RWPE2 (cell line): ENCODE results near the gene MCHR2.

Source experiments
- ATAC-seq: fragments of 200-7000 bp; cut with Tn5 transposase; 3 replicates; pipeline ENCODE4 v1.9.1; 2021; ENCODE audit warnings: low read depth
- DNase-seq: peaks from one replicate; pipeline ENCODE4 v3.0.0-alpha.2; 2020; ENCODE audit warnings: low spot score
- H3K27ac ChIP-seq: fragments of 450-650 bp; 2 replicates; pipeline ENCODE4 v1.5.1; 2017; ENCODE audit warnings: mild to moderate bottlenecking; ENCODE audit not compliant: poor library complexity, severe bottlenecking
- H3K27me3 ChIP-seq: fragments of 250-450 bp; sonication (Bioruptor Pico); 2 replicates; pipeline ENCODE4 v1.5.1; 2021; ENCODE audit warnings: mild to moderate bottlenecking, moderate library complexity; ENCODE audit not compliant: insufficient read depth, poor library complexity, severe bottlenecking
- H3K36me3 ChIP-seq: fragments of 250-450 bp; sonication (Bioruptor Pico); 2 replicates; pipeline ENCODE4 v1.5.1; 2020; ENCODE audit warnings: low read depth, mild to moderate bottlenecking, moderate library complexity
- H3K4me1 ChIP-seq: fragments of 250-450 bp; sonication (Bioruptor Pico); 2 replicates; pipeline ENCODE4 v1.5.1; 2021; ENCODE audit warnings: mild to moderate bottlenecking, moderate library complexity; ENCODE audit not compliant: insufficient read depth, poor library complexity, severe bottlenecking
- H3K4me3 ChIP-seq: fragments of 250-450 bp; sonication (Bioruptor Pico); 2 replicates; pipeline ENCODE4 v1.5.1; 2021; ENCODE audit warnings: mild to moderate bottlenecking, moderate library complexity; ENCODE audit not compliant: severe bottlenecking
- H3K9me3 ChIP-seq: fragments of 250-450 bp; sonication (Bioruptor Pico); 2 replicates; pipeline ENCODE4 v1.5.1; 2021; ENCODE audit warnings: mild to moderate bottlenecking, moderate library complexity; ENCODE audit not compliant: severe bottlenecking
- TF ChIP-seq, protein P1 (sequence below): fragments of 450-650 bp; IDR thresholded peaks from one replicate; pipeline ENCODE4 v1.5.1; 2017; ENCODE audit warnings: mild to moderate bottlenecking, moderate library complexity; ENCODE audit not compliant: poor library complexity, severe bottlenecking

Gene MCHR2

DNA sequence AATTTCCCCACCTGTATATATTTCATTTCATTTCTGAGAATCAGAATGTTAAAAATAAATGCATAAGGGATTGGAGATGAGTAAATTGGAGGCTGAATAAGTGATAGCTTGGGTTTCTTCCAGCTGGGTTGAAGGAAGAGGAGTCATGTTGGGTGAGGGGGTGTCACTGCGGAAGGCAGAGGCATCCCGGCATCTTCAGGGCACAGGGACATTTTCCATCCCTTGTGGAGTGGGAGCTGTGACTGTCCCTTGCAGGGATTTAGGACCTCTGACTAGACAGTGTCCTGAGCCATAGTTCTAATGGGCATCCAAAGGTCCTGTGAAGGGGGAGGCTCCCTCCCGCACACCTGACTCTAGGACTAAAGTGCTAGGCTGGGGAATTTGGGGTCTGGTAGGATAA lies 2.1 kb downstream of the MCHR2 start:
- Histone ChIP-seq H3K27ac (no peak overlapping the region), H3K4me3 (no peak overlapping the region), H3K27me3 (peaks cover 31% of the 10 kb centered on the region), H3K9me3 (no peaks in the 10 kb centered on the region), H3K36me3 (no peaks in the 10 kb centered on the region), H3K4me1 (no peaks in the 10 kb centered on the region)
- DNase-seq (no peak), ATAC-seq (no peak)
- TF ChIP-seq, protein P1, sequence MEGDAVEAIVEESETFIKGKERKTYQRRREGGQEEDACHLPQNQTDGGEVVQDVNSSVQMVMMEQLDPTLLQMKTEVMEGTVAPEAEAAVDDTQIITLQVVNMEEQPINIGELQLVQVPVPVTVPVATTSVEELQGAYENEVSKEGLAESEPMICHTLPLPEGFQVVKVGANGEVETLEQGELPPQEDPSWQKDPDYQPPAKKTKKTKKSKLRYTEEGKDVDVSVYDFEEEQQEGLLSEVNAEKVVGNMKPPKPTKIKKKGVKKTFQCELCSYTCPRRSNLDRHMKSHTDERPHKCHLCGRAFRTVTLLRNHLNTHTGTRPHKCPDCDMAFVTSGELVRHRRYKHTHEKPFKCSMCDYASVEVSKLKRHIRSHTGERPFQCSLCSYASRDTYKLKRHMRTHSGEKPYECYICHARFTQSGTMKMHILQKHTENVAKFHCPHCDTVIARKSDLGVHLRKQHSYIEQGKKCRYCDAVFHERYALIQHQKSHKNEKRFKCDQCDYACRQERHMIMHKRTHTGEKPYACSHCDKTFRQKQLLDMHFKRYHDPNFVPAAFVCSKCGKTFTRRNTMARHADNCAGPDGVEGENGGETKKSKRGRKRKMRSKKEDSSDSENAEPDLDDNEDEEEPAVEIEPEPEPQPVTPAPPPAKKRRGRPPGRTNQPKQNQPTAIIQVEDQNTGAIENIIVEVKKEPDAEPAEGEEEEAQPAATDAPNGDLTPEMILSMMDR = no peak

DNA sequence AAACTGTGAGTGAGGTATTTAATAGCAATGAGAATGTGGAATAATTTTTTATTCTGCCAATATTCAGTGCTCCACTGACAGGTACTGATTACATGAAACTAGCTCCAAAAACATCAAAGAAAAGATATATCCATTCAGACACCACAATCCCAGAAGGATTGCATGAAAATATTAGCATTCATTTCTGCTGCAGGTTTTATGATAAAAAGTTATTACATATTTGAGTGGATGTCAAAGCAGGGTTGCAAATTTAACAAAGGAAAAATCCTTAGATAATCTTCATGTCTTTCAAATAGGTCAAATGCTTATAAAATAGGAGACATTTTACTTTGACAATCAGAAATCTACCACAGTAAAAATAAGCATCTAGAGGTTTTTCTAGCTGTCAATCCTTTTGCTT lies 13.3 kb downstream of the MCHR2 start:
- no peaks in the 10 kb centered on the region for H3K27me3 ChIP-seq
- ATAC-seq (no peak), DNase-seq (no peak)
- no peaks in the 10 kb centered on the region for H3K9me3 ChIP-seq
- no peak overlapping the region for H3K4me3 ChIP-seq
- no peaks in the 10 kb centered on the region for H3K4me1 ChIP-seq
- no peak overlapping the region for H3K27ac ChIP-seq
- TF ChIP-seq, protein P1 = no peak
- no peaks in the 10 kb centered on the region for H3K36me3 ChIP-seq

DNA sequence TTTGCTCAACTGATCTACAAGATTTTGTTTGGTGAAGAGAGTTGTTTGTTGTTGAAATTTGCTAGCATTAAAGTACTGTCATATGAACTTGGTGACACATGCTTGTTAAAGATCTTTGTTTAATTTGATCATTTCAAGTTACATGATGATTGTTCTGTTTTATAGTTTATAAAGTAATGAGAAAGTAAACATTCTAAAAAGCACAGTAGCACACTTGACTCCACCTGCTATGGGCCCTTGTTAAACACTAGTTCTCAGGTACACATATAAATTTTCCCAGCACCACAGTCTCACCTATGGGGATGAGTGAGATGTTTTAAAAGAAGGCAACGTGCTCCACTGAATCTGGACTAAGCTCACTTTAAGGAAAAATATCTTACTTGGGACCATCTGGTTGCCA lies 14.1 kb downstream of the MCHR2 start:
- ATAC-seq = no peak
- no peaks in the 10 kb centered on the region for H3K9me3 ChIP-seq
- no peak for DNase-seq
- H3K4me1 ChIP-seq = no peaks in the 10 kb centered on the region
- no peak overlapping the region for H3K4me3 ChIP-seq
- TF ChIP-seq, protein P1 = no peak
- H3K27me3 ChIP-seq = no peaks in the 10 kb centered on the region
- no peaks in the 10 kb centered on the region for H3K36me3 ChIP-seq
- no peak overlapping the region for H3K27ac ChIP-seq

DNA sequence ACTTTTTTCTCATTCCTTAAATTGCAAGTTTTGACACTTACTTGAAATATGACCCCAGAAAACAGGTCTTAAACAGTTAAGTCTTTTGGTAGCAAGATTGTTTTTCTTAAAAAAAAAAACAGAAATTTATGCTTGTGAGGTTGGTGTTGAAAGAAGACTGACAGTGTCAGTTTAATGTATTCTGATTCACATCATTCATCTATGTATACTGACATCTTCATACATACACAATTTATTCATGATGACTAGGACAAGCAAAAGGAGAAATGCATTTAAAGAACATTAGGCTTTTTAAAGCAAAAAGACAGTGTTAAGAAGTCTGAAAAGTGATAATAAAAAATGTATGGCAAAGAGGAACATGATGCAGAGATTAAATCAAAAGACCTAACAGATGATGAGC lies 27.0 kb downstream of the MCHR2 start:
- H3K27ac ChIP-seq = no peak overlapping the region
- no peaks in the 10 kb centered on the region for H3K9me3 ChIP-seq
- no peaks in the 10 kb centered on the region for H3K4me1 ChIP-seq
- DNase-seq (no peak), ATAC-seq (no peak)
- no peak overlapping the region for H3K4me3 ChIP-seq
- H3K27me3 ChIP-seq = no peaks in the 10 kb centered on the region
- H3K36me3 ChIP-seq = no peaks in the 10 kb centered on the region
- TF ChIP-seq, protein P1 = no peak

DNA sequence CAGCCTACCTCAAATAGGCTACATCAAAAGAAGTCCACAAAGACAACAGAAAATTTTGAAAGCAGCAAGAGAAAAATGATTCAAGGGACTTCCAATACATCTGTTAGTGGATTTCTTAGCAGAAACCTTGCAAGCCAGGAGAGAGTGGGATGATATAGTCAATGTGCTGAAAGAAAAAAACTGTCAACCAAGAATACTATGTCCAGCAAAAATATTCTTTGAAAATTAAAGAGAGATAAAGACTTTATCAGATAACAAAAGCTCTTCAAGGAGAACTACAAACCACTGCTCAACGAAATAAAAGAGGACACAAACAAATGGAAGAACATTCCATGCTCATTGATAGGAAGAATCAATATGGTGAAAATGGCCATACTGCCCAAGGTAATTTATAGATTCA lies 34.0 kb downstream of the MCHR2 start:
- TF ChIP-seq, protein P1 = no peak
- Histone ChIP-seq H3K27me3 (no peaks in the 10 kb centered on the region), H3K9me3 (no peaks in the 10 kb centered on the region), H3K36me3 (no peaks in the 10 kb centered on the region), H3K4me3 (no peak overlapping the region), H3K4me1 (no peaks in the 10 kb centered on the region), H3K27ac (no peak overlapping the region)
- no peak for ATAC-seq
- no peak for DNase-seq
